RWPE1 (cell line): ENCODE results near the gene GNAQ.
A peak's percentile ranks its signal among the peaks of the same experiment; 100 is the strongest.

Source experiments
- CTCF ChIA-PET: fragments of 350-600 bp; sonication (Branson Sonifier 250); formaldehyde crosslinking; extraction: SDS; loops from one replicate; lab custom pipeline; 2021; lab: Yijun Ruan, JAX
- POLR2A ChIA-PET: fragments of 400-600 bp; formaldehyde crosslinking; extraction: SDS; loops from one replicate; lab custom pipeline; 2020; ENCODE audit warnings: antibody characterized with exemption; ENCODE audit not compliant: low non-redundant PET; lab: Yijun Ruan, JAX
- DNase-seq: peaks from one replicate; pipeline ENCODE4 v3.0.0; 2012; ENCODE audit warnings: low spot score
- H3K27ac ChIP-seq: fragments of 450-650 bp; 2 replicates; pipeline ENCODE4 v1.5.1; 2017
- TF ChIP-seq, protein P1 (sequence below): fragments of 450-650 bp; conservative IDR thresholded peaks from 2 replicates; pipeline ENCODE4 v1.5.1; 2017; ENCODE audit warnings: low read depth, mild to moderate bottlenecking

Gene GNAQ

DNA sequence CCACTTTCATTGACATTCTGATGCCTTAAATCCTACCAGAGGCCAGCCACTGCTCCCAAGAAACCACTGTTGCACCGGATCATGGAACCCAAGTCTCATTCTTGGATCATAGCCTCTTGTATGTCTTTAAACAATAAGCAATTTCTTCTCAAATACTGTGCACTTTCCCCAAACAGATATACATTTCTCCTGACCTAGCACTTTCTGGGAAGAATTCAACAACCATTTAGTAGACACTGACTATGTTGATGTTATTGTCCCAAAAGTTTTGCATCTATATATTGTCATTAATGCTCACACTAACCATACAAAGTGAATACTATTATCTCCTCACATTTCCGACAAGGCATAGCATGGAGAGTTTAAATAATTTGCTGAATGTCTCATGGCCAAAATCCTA is 123.3 kb downstream of the GNAQ start:
- H3K27ac ChIP-seq = no peak overlapping the region
- ChIA-PET CTCF (no interaction called here), POLR2A (no interaction called here)
- DNase-seq = no peak
- TF ChIP-seq, protein P1, sequence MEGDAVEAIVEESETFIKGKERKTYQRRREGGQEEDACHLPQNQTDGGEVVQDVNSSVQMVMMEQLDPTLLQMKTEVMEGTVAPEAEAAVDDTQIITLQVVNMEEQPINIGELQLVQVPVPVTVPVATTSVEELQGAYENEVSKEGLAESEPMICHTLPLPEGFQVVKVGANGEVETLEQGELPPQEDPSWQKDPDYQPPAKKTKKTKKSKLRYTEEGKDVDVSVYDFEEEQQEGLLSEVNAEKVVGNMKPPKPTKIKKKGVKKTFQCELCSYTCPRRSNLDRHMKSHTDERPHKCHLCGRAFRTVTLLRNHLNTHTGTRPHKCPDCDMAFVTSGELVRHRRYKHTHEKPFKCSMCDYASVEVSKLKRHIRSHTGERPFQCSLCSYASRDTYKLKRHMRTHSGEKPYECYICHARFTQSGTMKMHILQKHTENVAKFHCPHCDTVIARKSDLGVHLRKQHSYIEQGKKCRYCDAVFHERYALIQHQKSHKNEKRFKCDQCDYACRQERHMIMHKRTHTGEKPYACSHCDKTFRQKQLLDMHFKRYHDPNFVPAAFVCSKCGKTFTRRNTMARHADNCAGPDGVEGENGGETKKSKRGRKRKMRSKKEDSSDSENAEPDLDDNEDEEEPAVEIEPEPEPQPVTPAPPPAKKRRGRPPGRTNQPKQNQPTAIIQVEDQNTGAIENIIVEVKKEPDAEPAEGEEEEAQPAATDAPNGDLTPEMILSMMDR = no peak

DNA sequence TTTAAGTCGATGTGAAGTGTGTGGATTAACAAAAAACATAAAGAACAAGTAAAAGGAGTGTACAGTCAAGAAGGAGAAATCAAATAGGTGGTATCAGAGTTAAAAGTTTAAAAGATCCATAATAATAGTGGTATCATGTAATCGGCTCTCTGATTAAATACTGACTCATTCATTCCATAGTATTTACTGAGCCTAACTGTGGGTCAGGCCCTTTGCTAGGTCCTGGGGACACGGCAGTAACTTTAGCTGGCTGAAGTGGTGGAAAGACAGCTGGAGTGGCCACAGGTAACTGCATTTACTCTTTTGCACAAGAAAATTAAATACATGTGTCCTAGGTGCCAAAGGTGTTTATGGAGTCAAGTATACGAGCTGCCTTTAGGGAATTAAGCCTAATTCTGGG is 124.0 kb downstream of the GNAQ start:
- peak; percentile 41 for DNase-seq
- ChIA-PET CTCF (no interaction called here), POLR2A (no interaction called here)
- TF ChIP-seq, protein P1 = no peak
- no peak overlapping the region for H3K27ac ChIP-seq

DNA sequence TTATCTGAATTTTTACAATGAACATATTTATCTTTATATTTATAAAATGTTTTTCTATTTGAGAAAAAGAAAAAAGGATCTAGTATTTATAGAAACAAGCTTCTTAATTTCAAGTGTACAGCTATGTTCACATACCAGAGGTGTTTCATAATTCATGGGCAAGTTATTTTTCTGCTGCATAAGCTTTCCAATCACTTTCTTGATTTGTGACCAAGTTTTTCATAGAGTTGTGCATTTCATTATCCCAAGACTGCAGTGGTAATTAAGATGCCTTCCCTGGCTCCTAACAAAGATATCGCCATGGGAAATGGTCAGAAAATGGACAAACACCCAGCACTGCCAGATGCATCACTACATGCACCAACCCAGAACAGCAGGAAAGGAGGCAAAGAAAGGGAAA is 124.6 kb downstream of the GNAQ start:
- ChIA-PET CTCF (no interaction called here), POLR2A (no interaction called here)
- DNase-seq = no peak
- no peak overlapping the region for H3K27ac ChIP-seq
- TF ChIP-seq, protein P1 = no peak

DNA sequence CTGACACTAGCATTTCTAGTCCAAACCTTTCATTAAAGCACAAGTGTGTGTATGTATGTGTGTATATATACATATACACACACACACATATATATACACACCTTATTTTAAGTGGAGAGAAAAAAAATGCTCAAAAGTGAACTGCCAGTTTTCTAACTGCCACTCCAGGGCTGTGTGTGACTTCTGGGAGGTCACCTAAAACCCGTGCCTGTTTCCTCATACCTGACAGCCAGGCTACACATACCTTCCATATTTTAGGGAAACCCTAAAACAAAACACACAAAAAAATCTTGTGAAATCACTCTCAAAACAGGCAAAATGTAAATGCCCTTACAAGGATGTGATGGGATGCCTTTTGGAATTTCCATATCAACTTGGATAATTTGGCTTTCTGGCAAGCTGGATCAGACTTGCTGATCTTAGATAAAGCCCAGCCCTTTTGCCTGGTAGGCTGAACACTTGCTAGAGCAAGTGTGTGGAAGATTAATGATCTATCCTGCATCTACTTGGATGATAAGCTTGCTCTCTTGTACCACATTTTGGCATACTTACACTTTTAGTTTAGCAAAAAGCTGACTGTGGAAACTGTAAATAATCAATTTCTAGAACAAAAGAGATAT is 127.8 kb downstream of the GNAQ start:
- no peak for DNase-seq
- POLR2A ChIA-PET = no interaction called here
- no peak overlapping the region for H3K27ac ChIP-seq
- TF ChIP-seq, protein P1 = no peak
- CTCF ChIA-PET = no interaction called here

DNA sequence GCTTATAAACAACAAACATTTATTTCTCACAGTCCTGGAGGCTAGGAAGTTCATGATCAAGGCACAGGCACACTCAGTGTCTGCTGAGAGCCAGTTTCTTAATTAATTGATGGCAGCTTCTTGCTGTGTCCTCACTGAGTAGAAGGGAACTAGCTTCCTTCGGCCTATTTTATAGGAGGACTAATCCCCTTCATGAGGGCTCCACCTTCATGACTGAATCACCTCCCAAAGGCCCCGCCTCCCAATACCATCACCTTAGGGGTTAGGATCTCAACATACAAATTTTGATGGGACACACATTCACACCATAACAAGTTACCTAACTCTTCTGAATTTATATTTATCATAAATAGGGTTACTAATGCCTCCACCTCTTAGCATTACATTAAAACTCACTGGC is 129.8 kb downstream of the GNAQ start:
- TF ChIP-seq, protein P1 = no peak
- ChIA-PET POLR2A (no interaction called here), CTCF (no interaction called here)
- no peak for DNase-seq
- H3K27ac ChIP-seq = no peak overlapping the region

DNA sequence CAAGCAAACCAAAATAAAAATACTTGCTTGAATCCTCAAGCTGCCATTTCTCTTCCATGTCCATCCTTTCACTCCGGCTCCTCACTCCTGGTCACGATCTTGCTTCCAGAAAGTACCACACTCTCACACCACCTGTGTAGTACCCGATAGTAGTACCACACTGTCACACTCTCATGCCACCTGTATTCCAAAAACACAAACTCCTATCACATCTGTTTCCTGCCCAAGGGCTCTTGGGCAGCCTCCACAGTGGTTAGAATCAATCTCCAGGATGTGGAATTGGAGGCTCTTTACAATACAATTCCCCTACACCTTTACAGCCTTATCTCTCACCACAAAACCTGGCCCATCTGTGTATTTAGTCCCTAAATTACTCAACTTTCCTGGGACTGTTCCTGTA is 130.6 kb downstream of the GNAQ start:
- no peak overlapping the region for H3K27ac ChIP-seq
- CTCF ChIA-PET = interaction anchor here (0.6 to 0.7 kb wide), 2 partner anchors 21 to 116 kb away, joined by 3 read pairs; no protein-coding TSS in a partner anchor
- DNase-seq = no peak
- TF ChIP-seq, protein P1 = no peak
- POLR2A ChIA-PET = no interaction called here
